Measurements from ENCODE around the gene CHAF1B.

GRCh38 chr21:36441715-36442114, 56.5 kb downstream of the CHAF1B start:
- TF ChIP-seq CTCF (IDR thresholded peaks at IDR 0.05; ENCODE audit: low read length) (no peak), EZH2 (IDR thresholded peaks at IDR 0.05; ENCODE audit: borderline replicate concordance, low read length) (no peak)
